ENCODE results near the gene LHB. TPM values are rescaled to one million over a fixed set of nuclear protein-coding genes. Genes with fewer than 3 reads are reported as not detected.

LHB gene
- total RNA-seq, 1 donor from 2014 or later = not detected

GRCh38 chr19:49014123-49014869 lies 2.6 kb downstream of the LHB start:
- DNase-seq (ENCODE audit: low spot score) = no peak

GRCh38 chr19:49011194-49011593 lies 5.7 kb downstream of the LHB start:
- no peak for DNase-seq (ENCODE audit: low spot score)

GRCh38 chr19:49010453-49010852 lies 6.4 kb downstream of the LHB start:
- DNase-seq (ENCODE audit: low spot score) = no peak

- DNase-seq (ENCODE audit: low spot score) = no peak
Observed at GRCh38 chr19:49009828-49010227, 7.1 kb downstream of the LHB start.

DNA sequence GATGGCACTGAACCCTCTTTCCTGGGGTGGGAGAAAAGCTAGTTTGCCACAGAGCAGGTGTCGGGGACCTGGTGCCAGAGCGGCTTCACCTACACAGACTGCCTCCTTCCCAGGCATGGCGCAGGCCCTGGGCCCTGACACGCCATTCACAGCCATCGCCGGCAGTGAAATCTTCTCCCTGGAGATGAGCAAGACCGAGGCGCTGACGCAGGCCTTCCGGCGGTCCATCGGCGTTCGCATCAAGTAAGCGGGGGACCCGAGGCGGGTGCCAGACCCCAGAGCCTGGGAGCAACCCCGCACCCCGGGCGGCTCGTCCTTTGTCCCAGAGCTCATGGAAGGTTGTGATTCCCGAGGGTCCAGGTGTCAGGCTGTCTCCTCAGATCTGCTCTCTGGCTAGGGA lies 10.0 kb downstream of the LHB start:
- DNase-seq (ENCODE audit: low spot score) = no peak

- no peak for DNase-seq (ENCODE audit: low spot score)
Observed at GRCh38 chr19:49004964-49005614, 11.8 kb downstream of the LHB start.

DNA sequence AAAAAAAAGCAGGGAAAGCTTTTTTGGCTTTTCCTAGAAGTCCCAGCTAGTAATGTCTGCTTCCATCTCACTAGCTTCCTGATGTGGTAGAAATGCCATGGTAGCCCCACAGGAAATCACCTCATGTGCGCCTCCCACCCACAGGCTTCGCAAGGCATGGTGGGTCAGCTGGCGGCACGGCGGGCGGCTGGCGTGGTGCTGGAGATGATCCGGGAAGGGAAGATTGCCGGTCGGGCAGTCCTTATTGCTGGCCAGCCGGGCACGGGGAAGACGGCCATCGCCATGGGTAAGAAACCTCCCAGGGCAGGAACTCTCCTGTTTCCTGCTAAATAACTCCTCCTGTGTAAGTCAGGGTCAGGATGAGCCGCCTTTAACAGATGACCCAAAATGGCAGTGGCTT lies 12.8 kb downstream of the LHB start:
- DNase-seq (ENCODE audit: low spot score) = no peak

DNA sequence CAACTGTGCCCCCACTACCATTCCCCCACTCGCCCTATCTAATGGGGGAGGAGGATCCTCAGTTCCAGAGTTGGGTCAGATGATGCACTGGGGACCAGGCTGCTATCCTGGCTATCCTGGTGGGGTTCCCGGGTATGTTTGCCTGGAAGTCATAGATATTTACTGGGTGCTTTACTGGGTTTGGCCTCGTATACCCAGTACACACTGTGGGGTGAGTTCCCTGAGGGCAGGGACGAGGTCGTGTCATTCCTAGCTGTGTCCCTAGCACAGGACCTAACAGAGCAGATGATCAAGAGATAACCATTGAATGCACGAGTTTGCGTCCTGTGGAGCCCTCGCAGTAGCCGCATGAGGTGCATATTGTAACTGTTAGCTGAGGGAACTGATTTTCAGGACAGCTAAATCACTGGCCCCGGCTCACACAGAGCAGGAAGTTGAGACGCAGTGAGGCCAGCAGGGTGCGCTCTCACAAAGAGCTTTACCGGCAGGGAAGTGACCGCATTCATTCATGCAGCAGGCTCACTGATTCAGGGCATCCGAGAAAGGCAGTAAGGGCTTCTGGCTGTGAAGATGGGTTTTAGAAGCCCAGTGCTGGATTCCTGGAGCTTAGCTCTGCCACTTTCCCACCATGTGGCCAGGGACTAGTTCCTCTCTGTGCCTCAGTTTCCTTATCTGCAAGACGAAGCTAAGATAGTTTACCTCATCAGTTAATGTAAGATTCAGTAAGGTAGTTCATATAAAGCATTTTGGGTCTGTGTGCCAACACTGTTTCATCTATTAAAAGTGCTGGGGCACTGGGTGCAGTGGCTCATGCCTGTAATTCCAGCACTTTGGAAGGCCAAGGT lies 17.2 kb downstream of the LHB start:
- DNase-seq (ENCODE audit: low spot score) = no peak

GRCh38 chr19:48997972-48998371 lies 18.9 kb downstream of the LHB start:
- DNase-seq (ENCODE audit: low spot score) = no peak

DNA sequence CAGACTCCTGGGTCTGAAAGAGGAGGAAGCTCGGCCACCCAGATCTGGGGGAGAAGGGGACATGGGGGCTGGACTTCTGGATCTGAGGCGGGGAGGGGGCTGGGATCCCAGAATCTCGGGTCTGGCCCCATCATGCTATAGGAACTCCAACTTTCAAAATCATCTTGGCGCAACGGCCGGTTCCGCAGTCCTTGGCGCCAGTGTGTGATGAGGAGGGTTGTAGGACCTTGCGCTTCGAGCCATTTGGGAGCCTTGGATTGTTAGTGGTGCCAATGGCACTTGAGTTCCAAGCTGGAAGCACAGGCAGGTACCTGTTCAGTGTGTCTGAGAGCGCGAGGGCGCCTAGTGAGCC lies 22.9 kb downstream of the LHB start:
- no peak for DNase-seq (ENCODE audit: low spot score)

DNA sequence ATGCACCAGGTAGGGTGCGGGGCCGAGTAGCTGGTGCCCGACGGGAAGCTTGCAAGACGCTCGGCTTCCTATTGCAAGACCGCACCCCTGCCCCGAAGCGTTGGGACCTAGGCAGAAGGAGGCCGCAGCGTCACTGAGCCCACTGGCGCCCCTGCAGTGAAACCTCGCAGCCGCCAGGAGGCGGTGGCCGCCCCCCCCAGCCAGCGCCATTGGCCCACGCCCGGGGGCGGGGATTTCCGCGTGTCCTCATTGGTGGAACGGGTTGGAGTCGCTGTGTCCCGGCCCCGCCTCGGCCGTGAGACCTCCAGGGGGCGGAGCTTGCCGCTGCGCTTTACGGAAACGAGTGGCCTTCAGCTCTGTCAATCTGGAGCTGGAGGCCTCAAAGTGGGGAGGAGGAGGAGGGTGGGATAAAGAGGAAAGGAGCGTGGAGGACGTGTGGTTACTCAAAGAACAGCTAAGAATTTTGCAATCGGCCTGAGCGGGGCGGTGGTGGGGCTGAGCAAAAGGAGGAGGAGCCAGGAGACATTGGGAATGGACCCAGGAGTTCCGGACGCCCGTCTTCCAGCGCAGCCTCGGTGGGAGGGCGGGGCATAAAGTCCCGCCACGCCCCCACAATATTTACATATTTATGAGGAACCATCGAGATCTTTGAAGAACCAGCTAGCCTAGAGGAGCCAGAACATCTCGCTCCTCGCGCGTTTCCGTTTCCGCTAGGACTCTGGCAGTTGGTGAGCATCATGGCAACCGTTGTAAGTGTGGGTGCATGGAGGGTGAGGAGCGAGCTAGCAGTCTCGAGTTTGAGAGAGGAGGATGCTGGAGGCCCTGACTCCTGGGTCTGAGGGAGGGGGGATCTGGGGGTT lies 23.5 kb downstream of the LHB start, which contains the start of the genes GYS1 and RUVBL2:
Gene GYS1, minus strand, starts transcription at position 135 of the 860 bp plus-strand sequence. CDS start 197 bp downstream, outside the sequence.
Gene RUVBL2, plus strand, starts transcription at position 713 of the 860 bp plus-strand sequence. Its CDS starts 25 bp downstream, at position 738.
- peak; percentile 100 for DNase-seq (ENCODE audit: low spot score)

DNA sequence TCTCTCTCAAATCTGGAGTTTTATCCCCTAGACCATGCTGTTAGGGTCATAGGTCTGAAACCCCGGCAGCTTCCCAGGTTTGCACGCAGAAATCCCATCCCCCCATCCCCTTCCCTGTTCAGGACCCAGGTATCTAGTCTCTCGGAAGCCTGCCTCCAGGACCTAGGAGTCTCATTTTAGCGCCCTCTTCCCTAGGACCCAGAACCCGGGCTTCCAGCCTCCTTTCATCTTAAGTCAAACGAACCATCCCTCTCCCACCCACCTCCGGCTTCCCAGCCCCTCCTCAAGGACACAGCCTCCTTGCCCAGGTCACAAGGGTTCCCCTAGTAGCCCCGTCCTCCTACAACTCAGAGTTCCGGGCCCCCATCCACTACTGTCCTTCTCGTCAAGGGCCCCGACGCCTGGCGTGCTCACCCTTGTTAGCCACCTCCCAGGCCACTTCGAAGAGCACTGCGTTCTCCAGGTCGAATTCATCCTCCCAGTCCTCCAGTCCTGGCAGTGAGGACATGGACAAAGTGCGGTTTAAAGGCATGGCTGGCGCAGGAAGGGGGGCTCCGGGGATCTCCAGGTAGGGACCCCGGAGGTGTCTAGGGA lies 24.2 kb downstream of the LHB start:
- peak; percentile 33 for DNase-seq (ENCODE audit: low spot score)

DNA sequence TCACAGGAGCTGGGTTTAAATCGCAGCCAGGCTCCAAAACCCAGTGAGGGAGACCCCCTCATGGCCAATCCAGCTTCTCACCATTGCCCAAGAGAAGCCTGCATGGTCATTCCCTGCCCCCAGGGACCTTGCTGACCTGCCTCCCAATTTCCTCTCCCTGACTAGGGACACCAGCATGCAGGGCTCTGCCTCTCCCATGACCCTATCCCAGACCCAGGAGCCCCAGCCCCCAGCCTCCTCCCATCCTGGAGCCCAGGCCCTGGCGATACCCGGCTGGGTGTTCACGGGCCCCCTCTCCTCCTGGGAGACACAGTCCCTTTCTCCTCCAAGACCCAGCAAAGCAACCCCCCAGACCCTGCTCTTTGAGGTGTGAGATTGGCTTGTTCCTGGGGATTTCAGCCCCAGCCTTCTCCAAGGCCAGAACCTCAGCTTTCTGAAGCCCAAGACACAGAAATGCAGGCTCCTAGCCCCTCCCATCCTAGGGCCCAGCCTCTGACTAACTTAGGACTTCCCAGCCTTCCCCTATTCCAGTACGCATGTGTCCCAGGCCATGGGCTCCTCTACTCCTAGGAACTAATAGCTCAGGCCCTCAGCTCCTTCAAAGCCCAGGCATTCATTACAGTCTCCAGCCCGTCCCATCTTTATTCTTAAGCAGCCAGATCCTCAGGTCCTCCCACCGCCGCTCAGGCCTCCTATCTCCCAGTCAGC lies 24.9 kb downstream of the LHB start:
- DNase-seq (ENCODE audit: low spot score) = peak; percentile 90

DNA sequence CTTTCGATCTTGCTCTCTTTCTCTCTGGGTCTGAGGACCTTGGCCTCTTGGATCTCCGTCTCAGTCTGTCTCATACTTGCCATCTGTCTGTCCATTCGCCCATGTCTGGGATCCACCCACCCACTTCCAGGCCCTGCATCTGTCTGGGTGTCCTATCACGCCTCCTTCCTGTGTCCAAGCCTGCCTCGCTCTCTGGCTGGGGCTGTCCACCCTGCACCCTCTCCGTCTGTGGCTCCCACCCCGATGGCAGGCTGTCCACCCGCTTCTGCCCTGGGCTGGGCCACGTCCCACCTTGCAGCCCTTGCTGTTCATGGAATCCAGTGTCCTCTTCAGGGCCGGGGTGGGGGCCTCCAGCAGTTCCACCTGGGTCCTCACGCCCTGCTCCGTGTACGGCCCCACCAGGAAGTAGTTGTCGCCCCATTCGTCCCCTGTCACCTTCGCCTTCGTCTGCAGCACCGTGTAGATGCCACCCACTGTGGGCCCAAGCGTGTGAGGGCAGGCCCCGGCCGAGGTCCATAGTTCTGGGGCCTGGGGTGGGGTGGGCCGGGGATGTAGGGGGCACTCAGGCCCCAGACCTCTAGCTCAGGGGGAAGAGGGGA lies 25.8 kb downstream of the LHB start:
- no peak for DNase-seq (ENCODE audit: low spot score)

- DNase-seq (ENCODE audit: low spot score) = no peak
Observed at GRCh38 chr19:48990400-48990799, 26.5 kb downstream of the LHB start.

DNA sequence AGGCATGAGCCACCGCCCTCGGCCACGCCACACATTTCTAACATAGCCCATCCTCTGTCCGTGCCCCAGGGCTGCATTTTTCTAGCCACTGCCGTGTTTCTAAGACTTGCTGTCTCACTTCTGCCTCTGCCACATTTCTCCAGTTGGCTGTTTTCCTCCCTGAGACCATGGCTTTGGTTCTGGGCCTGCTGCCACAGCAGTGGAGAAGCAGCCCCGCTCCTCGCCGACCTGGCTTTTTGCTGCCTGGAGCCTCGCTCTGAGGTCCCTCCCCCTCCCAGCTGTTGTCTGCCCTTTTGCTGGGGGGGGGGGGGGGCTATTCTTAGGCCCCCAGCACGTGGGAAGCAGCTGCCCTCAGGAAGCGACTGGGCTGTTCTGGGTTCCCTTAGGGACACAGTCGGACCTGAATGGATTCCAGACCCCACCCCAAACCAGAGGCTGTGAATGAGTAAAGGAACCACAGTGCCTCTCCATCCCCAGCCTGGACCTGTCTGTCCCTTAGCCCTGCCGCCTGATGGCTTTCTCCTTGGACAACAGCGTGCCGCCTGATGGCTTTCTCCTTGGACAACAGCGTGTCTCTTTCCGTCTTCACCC lies 27.1 kb downstream of the LHB start:
- no peak for DNase-seq (ENCODE audit: low spot score)

- no peak for DNase-seq (ENCODE audit: low spot score)
Observed at GRCh38 chr19:48988860-48989259, 28.0 kb downstream of the LHB start.

GRCh38 chr19:48988286-48988685 lies 28.6 kb downstream of the LHB start:
- DNase-seq (ENCODE audit: low spot score) = no peak

GRCh38 chr19:48987323-48987722 lies 29.6 kb downstream of the LHB start:
- DNase-seq (ENCODE audit: low spot score) = no peak

All from umbilical cord (tissue), 2 donors.